Motor neuron (in vitro differentiated cells): Measurements from ENCODE around the gene TM2D1. TPM values are rescaled to one million over a fixed set of nuclear protein-coding genes. Genes with fewer than 3 reads are reported as not detected.
A peak's percentile ranks its signal among the peaks of the same experiment; 100 is the strongest.
"Not testable (repeated sequence)": the region's sequence is repeated elsewhere in the genome, so short reads cannot be mapped to it uniquely, and the experiment has no call there.

Experiments
- ATAC-seq, 8 experiments: fragments of 200-7000 bp; cut with Tn5 transposase; replicated peaks in 6 of 8; 2 replicates each; pipeline ENCODE4 v1.8.0; 2021; ENCODE audit warnings: mild to moderate bottlenecking in 8 of 8, moderate library complexity in 8 of 8
- H3K27ac ChIP-seq, 2 donors: fragments of 250-450 bp; sonication (Bioruptor Pico); 2 replicates each; pipeline ENCODE4 v1.9.0; 2021; ENCODE audit warnings: antibody characterized with exemption in 2 of 2, mild to moderate bottlenecking in 2 of 2, moderate library complexity in 1 of 2
- H3K4me1 ChIP-seq, 2 donors: fragments of 250-450 bp; sonication (Bioruptor Pico); replicated peaks in 1 of 2; 2 replicates each; pipeline ENCODE4 v1.6.1; 2021; ENCODE audit warnings: antibody characterized with exemption in 2 of 2, mild to moderate bottlenecking in 2 of 2, moderate library complexity in 1 of 2
- H3K4me3 ChIP-seq, 5 donors: fragments of 250-450 bp; sonication (Bioruptor Pico); 2 replicates each; pipeline ENCODE4 v1.9.0; 2021; ENCODE audit warnings: antibody characterized with exemption in 5 of 5, mild to moderate bottlenecking in 5 of 5, moderate library complexity in 4 of 5
- WGBS, 10 experiments: fragments of 450-650 bp; shearing (Covaris generic); methylation state at CpG; one replicate each; pipeline ENCODE4 v1.0.0; 2022; 5-methylcytosine and 5-hydroxymethylcytosine counted together
- in situ Hi-C, 9 experiments: fragments of 400-800 bp; cut with MboI; loops; one replicate each; pipeline ENCODE4 v1.15.0; 2021; ENCODE audit warnings: low sequenced_read_pairs in 9 of 9, low pct_unique_long_range_greater_than_20kb in 2 of 9; ENCODE audit not compliant: unreplicated experiment in 9 of 9
- total RNA-seq, 8 experiments: library from RNA; unstranded; fragments of 300-600 nt; gene quantifications; 2 replicates each; pipeline versions ENCODE4 v1.2.3 to v1.2.4, GENCODE V29; 2022

The TM2D1 gene
- total RNA-seq, 8 experiments from 2014 or later = 38.2 to 84.8 (median 57.2) TPM

DNA sequence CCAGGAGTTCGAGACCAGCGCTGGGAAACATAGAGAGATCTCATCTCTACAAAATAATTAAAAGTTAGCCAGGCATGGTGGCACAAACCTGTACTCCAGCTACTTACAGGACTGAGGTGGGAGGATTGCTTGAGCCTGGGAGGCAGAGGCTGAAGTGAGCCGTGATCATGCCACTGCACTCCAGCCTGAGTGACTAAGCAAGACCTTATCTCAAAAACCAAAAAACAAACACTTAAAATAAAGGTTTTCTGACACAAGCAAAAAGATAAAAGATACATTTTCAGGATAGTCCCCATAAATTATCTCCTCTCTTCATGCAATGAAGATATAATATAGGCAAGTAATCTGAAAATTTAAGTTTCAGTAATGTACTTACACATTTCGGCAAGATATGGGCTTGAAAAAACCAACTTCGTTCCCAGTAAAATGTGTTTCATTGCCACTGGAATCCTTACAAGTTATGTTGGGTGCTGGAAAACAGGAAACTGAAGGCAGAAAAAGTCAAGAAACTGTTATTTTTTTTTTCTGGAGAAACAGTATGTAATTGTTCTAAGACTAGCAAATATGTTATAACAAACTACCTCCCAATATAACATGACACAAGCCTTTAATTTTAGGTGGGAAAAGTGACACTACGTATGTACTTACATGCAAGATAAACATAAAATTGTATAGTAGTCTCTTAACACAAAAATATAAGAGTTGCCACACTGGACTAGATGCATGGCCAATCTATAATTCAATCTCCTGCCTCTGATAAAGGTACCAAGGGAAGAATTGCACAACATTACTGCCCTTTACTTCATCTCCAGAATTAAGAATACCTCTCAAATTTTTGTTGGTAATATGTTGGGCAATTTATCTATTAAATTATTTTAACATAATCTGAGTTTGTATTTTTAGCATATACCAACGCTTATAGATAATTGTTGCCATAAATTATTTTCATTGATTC is 15.7 kb downstream of the TM2D1 start:
- Histone ChIP-seq H3K27ac (no peak overlapping the region), H3K4me1 (no peaks in the 10 kb centered on the region), H3K4me3 (no peak overlapping the region)
- 92 to 100% (median 100%) methylated on average over 1 to 7 of the region's 7 CpGs for WGBS, 10 experiments
- in situ Hi-C loops = no loop called here
- no peak for ATAC-seq

DNA sequence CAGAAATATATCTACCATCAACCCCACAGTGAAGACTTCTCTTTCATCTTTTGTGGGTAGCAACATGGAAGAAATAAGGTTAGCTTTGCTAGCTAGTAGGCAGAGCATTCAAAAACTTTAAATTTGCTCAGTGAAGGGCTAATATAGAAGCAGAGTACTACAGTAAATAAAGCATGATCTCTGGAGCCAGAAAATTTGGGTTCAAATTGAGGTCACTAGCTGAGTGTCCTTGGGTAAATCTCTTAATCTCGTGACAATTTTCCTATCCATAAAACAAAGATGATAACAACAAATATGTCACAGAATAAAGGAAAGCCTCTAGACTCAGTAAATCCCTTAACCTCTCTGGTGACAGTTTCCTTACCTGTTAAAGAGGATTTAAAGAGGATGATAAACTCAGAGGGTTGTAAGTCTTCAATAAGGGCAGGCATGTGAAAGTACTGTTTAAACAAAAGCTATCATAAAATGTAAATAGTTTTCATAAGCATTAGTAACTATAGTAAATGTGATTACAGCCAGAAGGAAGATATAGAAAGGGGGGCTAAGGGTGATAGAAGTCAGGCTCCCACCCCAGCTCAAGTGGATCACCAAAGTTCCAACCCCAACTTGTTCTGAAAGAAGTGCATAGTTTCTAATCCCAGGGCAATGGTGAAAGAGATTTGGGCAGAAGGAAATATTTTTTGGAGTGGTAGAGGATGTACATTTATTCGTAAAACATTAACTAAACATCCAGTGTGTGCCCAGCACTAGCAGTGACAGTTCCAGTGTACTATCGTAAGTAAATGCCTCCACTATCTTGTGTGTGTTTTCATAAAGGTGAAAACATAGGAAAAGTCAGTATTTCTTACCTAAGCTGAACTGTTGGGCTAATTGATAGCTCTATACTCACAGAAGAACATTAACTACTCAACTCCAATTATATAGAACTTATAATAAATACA is 24.8 kb downstream of the TM2D1 start:
- no peaks in the 10 kb centered on the region for H3K4me1 ChIP-seq

DNA sequence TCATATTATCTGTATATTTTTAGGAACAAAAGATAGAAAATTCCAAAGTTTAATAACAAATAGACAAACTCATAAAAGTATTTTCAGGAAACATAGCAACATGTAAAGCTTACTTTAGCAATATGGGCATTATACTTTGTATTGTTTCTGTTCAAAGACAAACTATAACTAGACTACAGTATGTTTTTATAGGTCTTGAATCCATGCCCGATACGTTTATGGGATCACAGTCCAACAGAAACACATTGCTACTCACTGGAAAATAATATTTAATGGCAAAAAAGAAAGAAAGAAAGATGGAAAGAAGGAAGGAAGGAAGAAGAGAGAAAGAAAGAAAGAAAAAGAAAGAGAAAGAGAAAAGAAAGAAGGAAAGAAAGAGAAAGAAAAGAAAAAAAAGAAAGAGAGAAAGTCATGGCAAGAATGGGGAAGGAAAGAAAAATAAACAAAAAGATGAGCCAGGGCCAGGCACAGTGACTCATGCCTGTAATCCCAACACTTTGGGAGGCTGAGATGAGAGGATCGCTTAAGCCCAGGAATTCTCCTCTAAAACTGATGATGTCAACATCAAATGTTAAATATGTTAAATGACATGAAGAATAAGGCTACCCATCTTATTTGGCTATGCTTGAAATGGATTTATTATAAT is 32.7 kb downstream of the TM2D1 start:
- Histone ChIP-seq H3K27ac (no peak overlapping the region), H3K4me1 (no peaks in the 10 kb centered on the region), H3K4me3 (no peak overlapping the region)
- 0 to 100% (median 91%) methylated on average over 2 to 3 of the region's 3 CpGs for WGBS, 10 experiments
- peak in 3 of 8 experiments; percentile 33 to 94 (median 86) for ATAC-seq
- in situ Hi-C loops = no loop called here

More for the DNA sequence above, 24.8 kb downstream of the TM2D1 start:
- Histone ChIP-seq H3K27ac (peak overlapping the region in 1 of 2 donors; percentile 39), H3K4me3 (no peak overlapping the region)
- no peak for ATAC-seq
- in situ Hi-C loops = no loop called here
- 44 to 100% (median 95%) methylated on average over 1 to 3 of the region's 3 CpGs for WGBS, 10 experiments

DNA sequence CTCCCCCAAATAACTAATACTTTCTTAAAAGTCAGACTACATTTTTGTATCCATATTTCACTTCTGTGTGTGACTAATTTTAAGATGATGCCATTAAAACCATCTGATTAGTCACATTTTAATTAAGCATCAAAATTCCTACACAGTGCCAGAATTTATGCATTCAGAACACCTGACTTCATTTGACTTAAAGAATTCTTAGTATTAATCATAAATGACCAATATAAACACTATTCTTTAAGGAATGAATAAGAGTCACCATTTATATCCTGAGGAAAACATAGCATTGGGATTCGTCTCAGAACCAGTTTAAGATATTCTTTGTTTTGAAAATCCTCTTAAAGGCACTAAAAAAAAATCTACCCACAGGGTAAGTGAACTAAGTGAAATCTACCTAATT is 37.0 kb downstream of the TM2D1 start:
- no peak overlapping the region for H3K27ac ChIP-seq
- no peak for ATAC-seq
- in situ Hi-C loops = no loop called here
- 40 to 100% (median 100%) methylated on average over 1 of the region's 1 CpG; no CpG with 5 or more reads in 4 of the 10 experiments for WGBS, 10 experiments
- H3K4me3 ChIP-seq = no peak overlapping the region
- H3K4me1 ChIP-seq = no peaks in the 10 kb centered on the region

DNA sequence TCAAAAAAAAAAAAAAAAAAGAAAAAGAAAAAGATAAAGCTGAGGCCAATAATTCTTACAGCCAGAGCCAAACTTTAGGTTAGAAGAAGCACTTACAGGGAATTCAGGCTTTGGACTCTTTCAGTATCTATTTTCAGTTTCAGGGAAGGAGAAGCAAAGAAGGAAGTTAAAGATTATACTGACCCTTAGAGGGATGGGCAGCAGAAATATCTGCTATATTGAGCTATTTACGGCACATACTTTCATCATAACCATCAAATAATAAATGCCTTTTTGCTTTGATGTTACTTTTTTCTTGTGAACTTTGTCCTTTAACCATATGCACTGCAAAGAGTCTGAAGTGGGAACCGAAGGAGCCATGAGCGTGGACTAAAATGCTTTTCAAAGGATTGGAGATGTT is 42.0 kb downstream of the TM2D1 start:
- WGBS, 10 experiments = 57 to 100% (median 79%) methylated on average over 1 to 3 of the region's 3 CpGs
- no peak overlapping the region for H3K27ac ChIP-seq
- in situ Hi-C loops = no loop called here
- no peak overlapping the region for H3K4me3 ChIP-seq
- H3K4me1 ChIP-seq = no peaks in the 10 kb centered on the region
- no peak for ATAC-seq

DNA sequence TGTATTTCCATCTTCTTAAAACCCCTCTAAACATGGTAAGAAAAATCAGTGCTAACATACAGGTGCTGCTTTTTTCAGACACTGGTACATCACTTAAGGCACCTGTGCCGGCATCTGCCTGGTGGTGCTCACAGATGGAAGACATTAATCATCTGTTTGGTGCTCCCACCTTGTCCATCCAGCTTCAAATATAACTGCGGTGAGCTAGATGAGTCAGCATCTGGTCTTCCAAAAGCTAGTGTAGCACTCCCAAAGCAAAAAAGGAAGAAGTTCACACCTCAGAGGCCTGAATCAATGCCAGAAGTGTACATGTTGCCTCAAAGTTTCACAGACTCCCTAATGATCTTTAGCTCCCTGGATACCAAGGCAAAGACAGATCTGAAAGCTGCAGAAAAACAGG is 44.4 kb downstream of the TM2D1 start:
- in situ Hi-C loops = no loop called here
- ATAC-seq = no peak
- WGBS, 10 experiments = 33 to 100% (median 100%) methylated on average over 1 to 2 of the region's 2 CpGs; no CpG with 5 or more reads in 3 of the 10 experiments
- Histone ChIP-seq H3K4me3 (no peak overlapping the region), H3K27ac (no peak overlapping the region), H3K4me1 (no peaks in the 10 kb centered on the region)

DNA sequence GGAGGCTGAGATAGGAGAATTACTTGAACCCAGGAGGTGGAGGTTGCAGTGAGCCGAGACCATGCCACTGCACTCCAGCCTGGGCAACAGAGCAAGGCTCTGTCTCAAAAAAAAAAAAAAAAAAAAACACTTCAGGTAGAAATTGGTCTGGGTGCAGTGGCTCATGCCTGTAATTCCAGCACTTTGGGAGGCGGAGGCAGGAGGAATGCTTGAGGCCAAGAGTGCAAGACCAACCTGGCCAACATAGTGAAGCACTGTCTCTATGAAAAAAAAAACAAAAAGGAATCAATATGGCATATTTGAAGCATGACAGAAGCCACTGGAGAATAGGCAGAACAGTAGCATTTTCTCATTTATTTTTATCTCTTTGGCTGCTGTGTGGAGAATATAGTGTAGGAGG is 48.1 kb downstream of the TM2D1 start:
- H3K27ac ChIP-seq, H3K4me1 ChIP-seq, H3K4me3 ChIP-seq, ATAC-seq, in situ Hi-C loops: not testable (repeated sequence)
- WGBS, 10 experiments = 71 to 100% (median 100%) methylated on average over 1 to 2 of the region's 2 CpGs

DNA sequence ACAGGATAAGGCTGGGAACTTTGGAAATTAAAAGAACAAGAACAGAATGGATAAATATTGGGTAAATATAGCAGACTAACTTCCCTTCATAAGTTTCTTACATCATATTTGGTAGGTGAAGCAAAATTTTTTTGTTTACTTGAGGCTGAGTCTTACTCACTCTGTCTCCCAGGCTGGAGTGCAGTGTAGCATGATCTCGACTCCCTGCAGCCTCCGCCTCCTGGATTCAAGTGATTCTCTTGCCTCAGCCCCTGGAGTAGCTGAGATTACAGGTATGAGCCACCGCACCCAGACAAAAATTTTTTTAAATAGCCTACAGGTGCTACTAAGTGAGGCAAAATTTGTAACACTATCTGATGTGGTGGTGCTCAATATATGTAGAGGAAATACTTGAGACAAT is 50.7 kb downstream of the TM2D1 start:
- ATAC-seq = no peak

DNA sequence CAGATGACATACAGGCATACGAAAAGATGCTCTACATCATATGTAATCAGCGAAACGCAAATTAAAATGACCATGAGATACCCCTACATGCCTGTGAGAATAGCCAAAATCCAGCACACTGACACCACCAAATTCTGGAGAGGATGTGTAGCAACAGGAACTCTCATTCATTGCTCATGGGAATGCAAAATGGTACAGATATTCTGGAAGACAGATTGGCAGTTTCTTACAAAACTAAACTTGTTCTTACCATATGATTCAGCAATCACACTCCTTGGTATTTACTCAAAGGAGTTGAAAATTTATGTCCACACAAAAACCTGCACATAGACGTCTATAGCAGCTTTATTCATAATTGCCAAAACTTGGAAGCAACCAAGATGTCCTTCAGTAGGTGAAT is 52.6 kb downstream of the TM2D1 start:
- H3K4me3 ChIP-seq = no peak overlapping the region
- no peaks in the 10 kb centered on the region for H3K4me1 ChIP-seq
- no peak for ATAC-seq
- WGBS, 10 experiments = 79 to 100% (median 88%) methylated on average over 1 to 4 of the region's 4 CpGs
- in situ Hi-C loops = no loop called here
- H3K27ac ChIP-seq = no peak overlapping the region

More for the DNA sequence above, 50.7 kb downstream of the TM2D1 start:
- Histone ChIP-seq H3K4me3 (no peak overlapping the region), H3K27ac (no peak overlapping the region), H3K4me1 (no peaks in the 10 kb centered on the region)
- in situ Hi-C loops = no loop called here
- WGBS, 10 experiments = 80 to 100% (median 88%) methylated on average over 1 to 3 of the region's 3 CpGs; no CpG with 5 or more reads in 1 of the 10 experiments

DNA sequence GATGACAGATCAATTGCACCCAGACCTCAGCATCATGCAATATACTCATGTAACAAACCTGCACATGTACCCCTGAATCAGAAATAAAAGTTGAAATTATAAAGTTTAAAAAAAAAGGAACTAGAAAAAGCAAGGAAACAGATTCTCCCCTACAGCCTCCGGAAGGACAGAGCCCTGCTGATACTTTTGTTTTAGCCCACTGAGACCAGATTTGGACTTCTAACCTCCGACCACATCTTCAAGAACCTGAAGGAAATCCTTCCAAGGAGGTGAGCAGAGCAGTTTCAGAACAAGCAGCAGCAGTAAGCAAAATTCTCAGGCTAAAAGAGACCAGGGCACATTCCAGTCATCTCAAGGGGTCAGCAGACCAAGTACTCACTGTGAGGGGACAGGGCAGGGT is 54.5 kb downstream of the TM2D1 start:
- H3K4me1 ChIP-seq = no peaks in the 10 kb centered on the region
- no peak for ATAC-seq
- in situ Hi-C loops = no loop called here
- 75 to 100% (median 92%) methylated on average over 1 to 2 of the region's 2 CpGs; no CpG with 5 or more reads in 3 of the 10 experiments for WGBS, 10 experiments
- H3K27ac ChIP-seq = no peak overlapping the region
- no peak overlapping the region for H3K4me3 ChIP-seq

DNA sequence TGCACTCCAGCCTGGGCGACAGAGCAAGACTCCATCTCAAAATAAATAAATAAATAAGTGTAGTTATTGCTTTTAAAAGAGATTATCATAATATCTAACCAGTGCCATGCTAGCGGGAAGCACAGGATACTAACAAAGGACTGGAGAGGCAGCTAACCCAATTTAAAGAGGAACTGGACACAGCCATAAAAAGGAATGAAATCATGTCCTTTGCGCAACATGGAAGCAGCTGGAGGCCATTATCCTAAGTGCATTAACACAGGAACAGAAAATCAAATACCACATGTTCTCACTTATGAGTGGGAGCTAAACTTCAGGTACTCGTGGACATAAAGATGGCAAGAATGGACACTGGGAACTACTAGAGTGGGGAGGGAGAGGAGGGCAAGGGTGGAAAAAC is 54.9 kb downstream of the TM2D1 start:
- 29 to 100% (median 90%) methylated on average over 1 to 4 of the region's 4 CpGs; no CpG with 5 or more reads in 2 of the 10 experiments for WGBS, 10 experiments
- no peak overlapping the region for H3K4me3 ChIP-seq
- no peaks in the 10 kb centered on the region for H3K4me1 ChIP-seq
- no peak for ATAC-seq
- H3K27ac ChIP-seq = no peak overlapping the region
- in situ Hi-C loops = no loop called here

DNA sequence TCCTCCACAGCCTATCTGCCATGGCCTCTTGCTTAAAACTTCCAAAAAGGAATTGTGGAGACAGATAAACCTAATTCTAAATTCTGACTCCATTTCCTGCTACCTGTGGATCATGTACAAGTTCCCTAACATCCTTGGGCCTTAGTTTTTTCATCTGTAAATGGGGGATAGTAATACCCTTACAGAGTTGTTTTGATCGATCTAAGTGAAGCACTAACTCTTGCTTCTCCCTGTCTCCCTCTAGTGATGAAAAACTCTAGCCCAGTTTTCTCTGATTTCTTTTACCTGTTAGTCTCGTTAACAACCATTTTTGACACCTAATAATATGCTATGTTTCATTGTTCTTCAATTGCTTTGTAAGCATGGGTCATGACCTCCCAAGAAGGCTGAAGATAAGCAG is 65.9 kb downstream of the TM2D1 start:
- in situ Hi-C loops = no loop called here
- Histone ChIP-seq H3K27ac (no peak overlapping the region), H3K4me1 (peaks cover 0 to 4% of the 10 kb centered on the region in 2 donors), H3K4me3 (no peak overlapping the region)
- WGBS, 10 experiments = 14 to 95% (median 73%) methylated on average over 1 to 2 of the region's 2 CpGs
- no peak for ATAC-seq

DNA sequence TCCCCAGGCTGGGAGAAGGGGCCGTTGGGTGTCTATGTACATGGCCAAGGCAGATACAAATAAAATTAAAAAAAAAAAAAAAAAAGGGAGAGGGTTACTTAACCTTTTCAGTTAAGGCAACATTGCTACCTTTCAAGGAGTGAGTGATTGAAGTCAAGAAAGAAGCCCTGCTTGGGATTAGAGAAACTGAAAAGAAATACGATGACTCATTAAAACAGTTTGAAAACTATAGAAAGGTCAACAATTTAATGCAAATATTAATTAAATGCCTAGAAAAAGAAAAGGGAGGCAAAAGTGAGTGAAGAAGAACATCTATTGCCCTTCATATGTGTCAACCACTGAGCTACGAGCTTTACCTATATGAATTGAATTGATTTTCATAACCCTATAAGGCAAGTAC is 69.5 kb downstream of the TM2D1 start:
- ATAC-seq = no peak
- Histone ChIP-seq H3K4me1 (peaks cover 0 to 4% of the 10 kb centered on the region in 2 donors), H3K4me3 (no peak overlapping the region), H3K27ac (no peak overlapping the region)
- in situ Hi-C loops = no loop called here
- 71 to 100% (median 91%) methylated on average over 1 to 3 of the region's 3 CpGs for WGBS, 10 experiments
